NCI-H1048 (cell line): ENCODE measurements around the gene USH2A.

ENCODE experiments used
- DNase-seq: peaks from one replicate; lab custom pipeline; 2025; lab: John Stamatoyannopoulos, UW

Gene USH2A

DNA sequence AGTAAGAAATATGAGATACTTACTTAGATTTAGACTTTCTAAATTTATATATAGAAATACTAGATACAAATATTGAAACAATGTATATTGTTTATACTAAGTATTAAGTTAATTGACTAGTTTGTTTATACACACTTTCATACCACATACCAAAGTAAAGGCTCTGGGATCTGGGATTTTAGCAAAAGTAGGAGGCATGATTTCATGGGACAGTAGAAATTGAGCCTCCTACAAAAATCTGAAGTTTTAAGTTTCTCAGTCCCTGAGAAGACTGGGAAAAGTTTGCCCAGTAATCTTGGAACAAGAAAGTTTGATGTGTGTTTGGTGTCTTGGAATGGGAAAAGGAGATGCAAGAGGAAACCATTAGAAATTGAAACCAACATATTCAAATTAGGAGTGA is 825.3 kb downstream of the USH2A start:
- DNase-seq = no peak

- no peak for DNase-seq
These were observed 828.0 kb downstream of the USH2A start for GRCh38 chr1:215595231-215595630.

GRCh38 chr1:215594640-215595039 is 828.6 kb downstream of the USH2A start:
- no peak for DNase-seq

DNA sequence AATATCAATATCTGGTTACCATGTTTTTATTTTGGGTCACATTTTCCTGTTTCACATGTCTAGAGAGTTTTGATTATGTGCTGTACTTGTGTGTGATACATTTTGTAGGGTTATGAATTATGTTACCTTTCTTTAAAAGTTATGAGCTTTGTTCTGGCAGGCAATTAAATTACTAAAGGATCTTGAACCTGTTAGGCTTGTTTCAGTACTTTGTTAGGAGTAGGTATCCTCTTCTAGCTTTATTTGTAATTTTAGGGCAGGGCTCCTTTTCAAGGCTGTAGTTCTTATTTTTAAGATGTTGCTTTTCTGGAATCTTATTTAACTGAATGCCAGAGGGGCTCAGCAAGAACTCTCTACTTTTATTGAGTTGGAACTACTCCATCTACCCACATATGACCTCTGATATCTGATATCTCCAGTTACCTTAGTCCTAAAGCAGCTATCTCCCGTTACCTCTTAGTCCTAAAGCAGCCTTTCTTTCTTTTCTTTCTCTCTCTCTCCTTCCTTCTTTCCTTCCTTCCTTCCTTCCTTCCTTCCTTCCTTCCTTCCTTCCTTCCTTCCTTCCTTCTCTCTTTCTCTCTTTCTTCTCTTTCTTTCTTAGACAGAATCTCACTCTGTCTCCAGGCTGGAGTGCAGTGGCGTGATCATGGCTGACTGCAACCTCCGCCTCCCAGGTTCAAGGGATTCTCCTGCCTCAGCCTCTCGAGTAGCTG is 832.3 kb downstream of the USH2A start:
- DNase-seq = no peak

- DNase-seq = no peak
These were observed 833.4 kb downstream of the USH2A start for GRCh38 chr1:215589650-215590435.

GRCh38 chr1:215584389-215584788 is 838.9 kb downstream of the USH2A start:
- no peak for DNase-seq

DNA sequence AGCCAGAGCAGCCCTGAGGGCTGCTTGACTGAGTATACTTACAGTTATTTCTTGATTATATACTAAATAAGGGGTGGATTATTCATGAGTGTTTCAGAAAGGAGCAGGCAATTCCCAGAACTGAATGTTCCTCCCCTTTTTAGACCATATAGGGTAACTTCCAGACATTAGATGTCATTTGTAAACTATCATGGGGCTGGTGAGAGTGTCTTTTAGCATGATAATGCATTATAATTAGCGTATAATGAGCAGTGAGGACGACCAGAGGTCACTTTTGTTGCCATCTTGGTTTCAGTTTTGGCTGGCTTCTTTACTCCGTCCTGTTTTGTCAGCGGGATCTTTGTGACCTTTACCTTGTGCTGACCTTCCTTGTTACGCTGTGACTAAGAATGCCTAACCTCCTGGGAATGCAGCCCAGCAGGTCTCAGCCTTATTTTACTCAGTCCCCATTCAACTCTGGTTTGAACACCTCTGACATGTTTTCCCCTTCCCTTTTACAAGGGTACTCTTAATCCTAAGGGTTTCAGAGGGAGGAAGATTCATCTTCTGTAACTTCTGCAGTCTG is 840.0 kb downstream of the USH2A start:
- no peak for DNase-seq

GRCh38 chr1:215581896-215582295 is 841.4 kb downstream of the USH2A start:
- DNase-seq = no peak
